ENCODE measurements around the gene TACR1. TPM values are rescaled to one million over a fixed set of nuclear protein-coding genes. Genes with fewer than 3 reads are reported as not detected.

TACR1 gene
- total RNA-seq, 1 donor from 2014 or later = not detected

DNA sequence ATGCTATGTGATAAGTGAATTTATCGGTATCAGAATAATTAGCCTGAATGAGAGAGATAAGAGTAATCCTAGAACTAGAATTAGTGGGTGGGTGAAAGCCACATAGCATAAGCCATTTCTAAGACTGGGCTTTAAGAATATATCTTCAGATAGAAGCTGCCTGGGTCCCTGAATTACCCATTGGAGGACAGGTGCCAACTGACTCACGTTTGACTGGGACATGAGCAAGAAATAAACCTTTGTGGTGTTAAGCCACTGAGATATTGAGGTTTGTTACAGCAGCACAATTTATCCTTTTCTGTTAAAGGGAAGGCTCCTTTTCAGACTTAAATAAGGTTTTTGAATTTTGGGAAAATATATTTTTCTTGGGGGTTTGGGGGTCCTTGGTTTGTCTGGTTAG, 145.0 kb downstream of the TACR1 start:
- TF ChIP-seq, protein P1, sequence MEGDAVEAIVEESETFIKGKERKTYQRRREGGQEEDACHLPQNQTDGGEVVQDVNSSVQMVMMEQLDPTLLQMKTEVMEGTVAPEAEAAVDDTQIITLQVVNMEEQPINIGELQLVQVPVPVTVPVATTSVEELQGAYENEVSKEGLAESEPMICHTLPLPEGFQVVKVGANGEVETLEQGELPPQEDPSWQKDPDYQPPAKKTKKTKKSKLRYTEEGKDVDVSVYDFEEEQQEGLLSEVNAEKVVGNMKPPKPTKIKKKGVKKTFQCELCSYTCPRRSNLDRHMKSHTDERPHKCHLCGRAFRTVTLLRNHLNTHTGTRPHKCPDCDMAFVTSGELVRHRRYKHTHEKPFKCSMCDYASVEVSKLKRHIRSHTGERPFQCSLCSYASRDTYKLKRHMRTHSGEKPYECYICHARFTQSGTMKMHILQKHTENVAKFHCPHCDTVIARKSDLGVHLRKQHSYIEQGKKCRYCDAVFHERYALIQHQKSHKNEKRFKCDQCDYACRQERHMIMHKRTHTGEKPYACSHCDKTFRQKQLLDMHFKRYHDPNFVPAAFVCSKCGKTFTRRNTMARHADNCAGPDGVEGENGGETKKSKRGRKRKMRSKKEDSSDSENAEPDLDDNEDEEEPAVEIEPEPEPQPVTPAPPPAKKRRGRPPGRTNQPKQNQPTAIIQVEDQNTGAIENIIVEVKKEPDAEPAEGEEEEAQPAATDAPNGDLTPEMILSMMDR (IDR thresholded peaks at IDR 0.05) = no peak
- no peaks in the 10 kb centered on the region for H3K36me3 Mint-ChIP-seq (ENCODE audit: unreplicated experiment)
- no peak for DNase-seq (ENCODE audit: extremely low spot score, unreplicated experiment)
- no peaks in the 10 kb centered on the region for H3K9me3 Mint-ChIP-seq (ENCODE audit: unreplicated experiment)
- no peaks in the 10 kb centered on the region for H3K4me1 Mint-ChIP-seq (ENCODE audit: unreplicated experiment)
- no peak overlapping the region for H3K4me3 Mint-ChIP-seq (ENCODE audit: unreplicated experiment)
- no peaks in the 10 kb centered on the region for H3K27me3 Mint-ChIP-seq (ENCODE audit: unreplicated experiment)
- no peak overlapping the region for H3K27ac Mint-ChIP-seq (ENCODE audit: unreplicated experiment)

DNA sequence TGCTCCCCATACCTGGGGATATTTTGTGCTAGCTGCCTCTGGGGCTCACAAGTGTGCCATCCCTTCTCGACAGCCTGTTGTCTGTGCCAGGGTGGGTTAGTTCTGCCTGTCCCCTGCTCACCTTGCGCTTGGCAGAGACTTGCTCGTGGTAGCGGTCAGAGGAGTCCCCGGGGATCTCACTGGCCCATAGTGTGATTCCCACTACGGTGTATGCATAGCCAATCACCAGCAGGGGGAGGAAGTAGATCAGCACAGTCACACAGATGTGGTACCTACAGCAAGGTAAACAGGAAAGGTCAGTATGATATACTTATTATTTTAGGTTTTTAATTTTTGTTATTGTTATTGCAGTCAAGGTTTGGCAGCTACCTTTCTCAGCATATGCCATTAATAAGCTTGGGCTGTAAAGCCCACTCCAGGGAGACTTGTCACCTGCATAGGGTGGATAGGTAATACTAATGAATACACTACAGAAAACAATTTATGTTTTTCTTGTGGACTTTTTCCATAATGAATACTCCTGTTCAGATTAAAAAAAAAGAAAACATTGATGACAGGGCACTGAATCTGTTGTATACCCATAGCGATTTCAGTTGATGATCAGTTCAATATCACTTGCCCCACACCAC, 145.7 kb downstream of the TACR1 start:
- no peaks in the 10 kb centered on the region for H3K9me3 Mint-ChIP-seq (ENCODE audit: unreplicated experiment)
- no peaks in the 10 kb centered on the region for H3K36me3 Mint-ChIP-seq (ENCODE audit: unreplicated experiment)
- H3K27ac Mint-ChIP-seq (ENCODE audit: unreplicated experiment) = no peak overlapping the region
- H3K27me3 Mint-ChIP-seq (ENCODE audit: unreplicated experiment) = no peaks in the 10 kb centered on the region
- H3K4me1 Mint-ChIP-seq (ENCODE audit: unreplicated experiment) = peaks cover 6% of the 10 kb centered on the region
- TF ChIP-seq, protein P1 (IDR thresholded peaks at IDR 0.05) = peak; percentile 55
- H3K4me3 Mint-ChIP-seq (ENCODE audit: unreplicated experiment) = no peak overlapping the region
- no peak for DNase-seq (ENCODE audit: extremely low spot score, unreplicated experiment)

DNA sequence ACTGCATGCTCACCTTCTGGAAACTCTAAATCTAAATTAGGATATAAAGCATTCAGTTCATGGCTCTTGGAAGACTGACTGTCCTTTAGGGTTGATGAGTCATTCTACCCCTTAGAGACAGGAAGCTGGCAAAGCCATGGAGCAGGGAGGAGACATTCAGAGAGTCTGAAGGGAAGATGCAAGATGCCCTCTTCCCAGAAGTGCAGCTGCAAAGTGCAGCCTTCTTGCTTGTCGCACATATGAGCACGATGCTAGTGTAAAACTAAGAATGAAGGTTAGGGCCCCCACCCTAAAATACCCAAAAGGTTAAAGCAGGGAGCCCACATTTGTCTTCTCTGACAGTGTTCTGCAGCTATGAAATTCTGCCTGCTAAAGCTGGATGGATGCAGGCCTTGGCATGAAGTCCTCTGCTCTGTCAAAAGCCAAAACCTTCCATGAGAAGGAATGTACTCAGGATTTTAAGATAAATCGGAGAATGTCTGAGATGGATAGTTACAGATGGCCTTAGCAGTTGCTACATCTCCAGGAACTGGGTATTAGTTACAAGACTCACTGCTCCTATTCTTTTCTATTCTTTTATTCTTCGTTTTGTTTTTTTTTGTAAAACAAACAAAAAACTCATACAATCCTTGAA, 151.2 kb downstream of the TACR1 start:
- Mint-ChIP-seq H3K27me3 (ENCODE audit: unreplicated experiment) (no peaks in the 10 kb centered on the region), H3K4me3 (ENCODE audit: unreplicated experiment) (no peak overlapping the region), H3K4me1 (ENCODE audit: unreplicated experiment) (peaks cover 26% of the 10 kb centered on the region), H3K36me3 (ENCODE audit: unreplicated experiment) (no peaks in the 10 kb centered on the region), H3K9me3 (ENCODE audit: unreplicated experiment) (no peaks in the 10 kb centered on the region), H3K27ac (ENCODE audit: unreplicated experiment) (peak overlapping the region; percentile 79)
- no peak for DNase-seq (ENCODE audit: extremely low spot score, unreplicated experiment)
- TF ChIP-seq, protein P1 (IDR thresholded peaks at IDR 0.05) = no peak

DNA sequence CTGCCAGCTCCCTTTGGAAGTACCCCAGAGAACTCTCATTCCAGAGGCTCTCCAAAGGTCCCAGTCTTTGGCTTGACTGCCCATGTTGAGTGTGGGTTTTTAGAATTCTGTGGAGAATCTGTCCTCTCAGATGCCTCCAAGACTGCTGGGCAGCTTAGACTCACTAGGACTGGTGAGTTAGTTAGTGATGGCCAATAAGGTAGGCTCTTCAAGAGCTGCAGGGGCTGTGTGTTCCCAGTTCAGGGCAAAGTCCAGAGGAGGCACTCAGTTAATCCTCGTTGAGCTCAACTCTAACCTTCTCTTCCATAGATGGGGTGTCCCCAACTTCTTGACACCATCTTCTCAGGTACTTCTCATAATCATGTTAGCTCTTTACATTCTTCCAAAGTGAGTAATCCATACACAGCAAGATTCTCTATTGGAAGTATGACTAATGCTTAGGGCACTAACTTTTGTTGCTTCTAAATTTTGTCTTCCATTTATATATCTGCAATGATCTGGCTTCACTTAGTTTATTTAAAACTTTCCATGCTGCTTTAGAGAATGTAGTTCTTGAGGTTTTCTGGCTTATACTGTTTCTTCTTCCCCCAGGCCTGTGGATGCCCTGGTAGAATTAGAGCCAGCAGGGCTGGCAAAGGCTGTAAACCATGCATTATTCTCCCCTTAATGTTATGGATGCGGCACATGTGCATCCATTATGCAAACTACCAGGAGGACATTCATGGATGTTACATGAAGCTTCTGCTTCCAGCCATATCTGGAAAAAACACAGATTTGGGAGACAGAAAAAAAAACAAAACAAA, 151.9 kb downstream of the TACR1 start:
- no peaks in the 10 kb centered on the region for H3K36me3 Mint-ChIP-seq (ENCODE audit: unreplicated experiment)
- peaks cover 26% of the 10 kb centered on the region for H3K4me1 Mint-ChIP-seq (ENCODE audit: unreplicated experiment)
- no peak overlapping the region for H3K4me3 Mint-ChIP-seq (ENCODE audit: unreplicated experiment)
- no peaks in the 10 kb centered on the region for H3K27me3 Mint-ChIP-seq (ENCODE audit: unreplicated experiment)
- no peak for DNase-seq (ENCODE audit: extremely low spot score, unreplicated experiment)
- TF ChIP-seq, protein P1 (IDR thresholded peaks at IDR 0.05) = no peak
- peak overlapping the region; percentile 79 for H3K27ac Mint-ChIP-seq (ENCODE audit: unreplicated experiment)
- H3K9me3 Mint-ChIP-seq (ENCODE audit: unreplicated experiment) = no peaks in the 10 kb centered on the region

DNA sequence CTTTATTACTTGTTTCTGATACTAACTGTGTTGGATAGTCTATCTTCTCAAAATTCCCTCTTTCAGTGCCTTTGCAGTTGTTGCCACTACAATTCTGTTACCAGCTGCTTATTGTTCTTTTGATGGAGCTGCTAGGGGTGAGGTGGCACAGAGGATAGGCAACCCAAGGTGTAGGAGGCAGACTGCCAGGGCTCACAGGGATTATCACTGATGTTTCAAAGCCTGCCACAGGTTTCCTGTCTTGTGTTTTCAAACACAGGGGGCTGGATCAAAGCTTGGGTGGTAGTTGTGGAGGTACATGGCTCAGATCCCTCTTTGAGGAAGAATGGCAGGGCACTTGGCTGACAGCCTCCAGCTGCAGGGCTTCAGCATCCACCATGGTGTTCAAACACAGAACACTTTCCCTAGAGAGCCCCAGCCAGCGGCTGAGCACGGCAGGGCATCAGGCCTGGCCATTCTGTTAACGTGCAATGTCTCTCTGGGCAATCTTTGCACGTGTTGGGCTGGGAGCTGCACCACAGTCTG, 153.7 kb downstream of the TACR1 start:
- TF ChIP-seq, protein P1 (IDR thresholded peaks at IDR 0.05) = no peak
- Mint-ChIP-seq H3K27me3 (ENCODE audit: unreplicated experiment) (no peaks in the 10 kb centered on the region), H3K27ac (ENCODE audit: unreplicated experiment) (no peak overlapping the region), H3K4me1 (ENCODE audit: unreplicated experiment) (peaks cover 26% of the 10 kb centered on the region), H3K4me3 (ENCODE audit: unreplicated experiment) (no peak overlapping the region), H3K36me3 (ENCODE audit: unreplicated experiment) (no peaks in the 10 kb centered on the region), H3K9me3 (ENCODE audit: unreplicated experiment) (no peaks in the 10 kb centered on the region)
- DNase-seq (ENCODE audit: extremely low spot score, unreplicated experiment) = no peak

Data from osteocyte (in vitro differentiated cells).